ENCODE data around the gene MED13L.

DNA sequence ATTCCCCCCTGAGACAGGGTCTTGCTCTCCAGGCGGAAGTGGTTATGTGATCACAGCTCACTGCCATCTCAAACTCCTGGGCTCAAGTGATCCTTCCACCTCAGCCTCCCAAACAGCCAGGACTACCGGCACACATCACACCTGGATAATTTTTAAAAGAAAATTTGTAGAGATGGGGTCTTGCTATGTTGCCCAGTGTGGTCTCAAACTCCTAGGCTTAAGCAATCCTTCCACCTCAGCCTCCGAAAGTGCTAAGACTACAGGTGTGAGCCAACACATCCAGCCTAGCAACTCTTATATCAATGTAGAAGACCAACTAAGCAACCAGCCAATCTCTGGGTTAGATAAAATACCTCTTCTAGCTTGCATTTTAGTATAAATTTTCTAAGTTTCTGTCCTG lies 297.2 kb downstream of the MED13L start:
- TF ChIP-seq, protein P1, sequence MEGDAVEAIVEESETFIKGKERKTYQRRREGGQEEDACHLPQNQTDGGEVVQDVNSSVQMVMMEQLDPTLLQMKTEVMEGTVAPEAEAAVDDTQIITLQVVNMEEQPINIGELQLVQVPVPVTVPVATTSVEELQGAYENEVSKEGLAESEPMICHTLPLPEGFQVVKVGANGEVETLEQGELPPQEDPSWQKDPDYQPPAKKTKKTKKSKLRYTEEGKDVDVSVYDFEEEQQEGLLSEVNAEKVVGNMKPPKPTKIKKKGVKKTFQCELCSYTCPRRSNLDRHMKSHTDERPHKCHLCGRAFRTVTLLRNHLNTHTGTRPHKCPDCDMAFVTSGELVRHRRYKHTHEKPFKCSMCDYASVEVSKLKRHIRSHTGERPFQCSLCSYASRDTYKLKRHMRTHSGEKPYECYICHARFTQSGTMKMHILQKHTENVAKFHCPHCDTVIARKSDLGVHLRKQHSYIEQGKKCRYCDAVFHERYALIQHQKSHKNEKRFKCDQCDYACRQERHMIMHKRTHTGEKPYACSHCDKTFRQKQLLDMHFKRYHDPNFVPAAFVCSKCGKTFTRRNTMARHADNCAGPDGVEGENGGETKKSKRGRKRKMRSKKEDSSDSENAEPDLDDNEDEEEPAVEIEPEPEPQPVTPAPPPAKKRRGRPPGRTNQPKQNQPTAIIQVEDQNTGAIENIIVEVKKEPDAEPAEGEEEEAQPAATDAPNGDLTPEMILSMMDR (IDR thresholded peaks at IDR 0.05) = no peak
- TF ChIP-seq POLR2A (IDR thresholded peaks at IDR 0.05) = no peak

All from thyroid gland (tissue), 4 donors.